ENCODE results near the gene EDDM13.

Gene EDDM13

GRCh38 chr19:56341948-56342347, 69.4 kb downstream of the EDDM13 start:
- H3K4me3 ChIP-seq (ENCODE audit: low read length, poor library complexity, severe bottlenecking), result no peak overlapping the region
- TF ChIP-seq EZH2phosphoT487 (IDR thresholded peaks at IDR 0.05; ENCODE audit: borderline replicate concordance) (no peak), CTCF (conservative IDR thresholded peaks at IDR 0.05; ENCODE audit: low read length) (no peak)
- no peaks in the 10 kb centered on the region for H4K20me1 ChIP-seq (ENCODE audit: insufficient read depth, low read length, poor library complexity, severe bottlenecking)
- H3K36me3 ChIP-seq (ENCODE audit: insufficient read depth, low read length), result no peaks in the 10 kb centered on the region
- H3K9me2 ChIP-seq (replicated peaks; ENCODE audit: low read depth, low read length), result no peaks in the 10 kb centered on the region
- peaks cover 12% of the 10 kb centered on the region; the same call in 1 of the 2 replicates for H3K9me3 ChIP-seq (ENCODE audit: insufficient read depth, low read depth, low read length)
- no peaks in the 10 kb centered on the region for H3F3A ChIP-seq (ENCODE audit: low read depth)
- H3K4me1 ChIP-seq (ENCODE audit: insufficient read depth, low read length, poor library complexity, severe bottlenecking), result no peaks in the 10 kb centered on the region
- no peak overlapping the region for H3K9ac ChIP-seq (ENCODE audit: low read depth, low read length, poor library complexity, severe bottlenecking)
- H2AFZ ChIP-seq (ENCODE audit: low read length), result no peak overlapping the region
- H3K27me3 ChIP-seq (ENCODE audit: insufficient read depth, low read length, poor library complexity, severe bottlenecking), result no peaks in the 10 kb centered on the region
- no peaks in the 10 kb centered on the region for H3K79me2 ChIP-seq (ENCODE audit: insufficient read depth, low read length)
- H3K4me2 ChIP-seq (ENCODE audit: low read depth, low read length, poor library complexity, severe bottlenecking), result no peak overlapping the region

GRCh38 chr19:56347163-56347778, 74.7 kb downstream of the EDDM13 start:
- no peaks in the 10 kb centered on the region for H4K20me1 ChIP-seq (ENCODE audit: insufficient read depth, low read length, poor library complexity, severe bottlenecking)
- H2AFZ ChIP-seq (ENCODE audit: low read length), result no peak overlapping the region
- no peaks in the 10 kb centered on the region for H3F3A ChIP-seq (ENCODE audit: low read depth)
- peaks cover 7% of the 10 kb centered on the region; the same call in 1 of the 2 replicates for H3K9me3 ChIP-seq (ENCODE audit: insufficient read depth, low read depth, low read length)
- no peaks in the 10 kb centered on the region for H3K27me3 ChIP-seq (ENCODE audit: insufficient read depth, low read length, poor library complexity, severe bottlenecking)
- no peaks in the 10 kb centered on the region for H3K9me2 ChIP-seq (replicated peaks; ENCODE audit: low read depth, low read length)
- H3K4me3 ChIP-seq (ENCODE audit: low read length, poor library complexity, severe bottlenecking), result no peak overlapping the region
- H3K4me2 ChIP-seq (ENCODE audit: low read depth, low read length, poor library complexity, severe bottlenecking), result no peak overlapping the region
- no peaks in the 10 kb centered on the region for H3K4me1 ChIP-seq (ENCODE audit: insufficient read depth, low read length, poor library complexity, severe bottlenecking)
- H3K9ac ChIP-seq (ENCODE audit: low read depth, low read length, poor library complexity, severe bottlenecking), result no peak overlapping the region
- TF ChIP-seq EZH2phosphoT487 (IDR thresholded peaks at IDR 0.05; ENCODE audit: borderline replicate concordance), result no peak
- TF ChIP-seq CTCF (conservative IDR thresholded peaks at IDR 0.05; ENCODE audit: low read length), result no peak
- H3K79me2 ChIP-seq (ENCODE audit: insufficient read depth, low read length), result no peaks in the 10 kb centered on the region
- no peaks in the 10 kb centered on the region for H3K36me3 ChIP-seq (ENCODE audit: insufficient read depth, low read length)

- H3K4me3 ChIP-seq (ENCODE audit: low read length, poor library complexity, severe bottlenecking), result no peak overlapping the region
- H3K4me2 ChIP-seq (ENCODE audit: low read depth, low read length, poor library complexity, severe bottlenecking), result no peak overlapping the region
- H4K20me1 ChIP-seq (ENCODE audit: insufficient read depth, low read length, poor library complexity, severe bottlenecking), result no peaks in the 10 kb centered on the region
- no peaks in the 10 kb centered on the region for H3K9me2 ChIP-seq (replicated peaks; ENCODE audit: low read depth, low read length)
- H3K4me1 ChIP-seq (ENCODE audit: insufficient read depth, low read length, poor library complexity, severe bottlenecking), result no peaks in the 10 kb centered on the region
- H3K27me3 ChIP-seq (ENCODE audit: insufficient read depth, low read length, poor library complexity, severe bottlenecking), result no peaks in the 10 kb centered on the region
- H3K9ac ChIP-seq (ENCODE audit: low read depth, low read length, poor library complexity, severe bottlenecking), result no peak overlapping the region
- no peak for TF ChIP-seq EZH2phosphoT487 (IDR thresholded peaks at IDR 0.05; ENCODE audit: borderline replicate concordance)
- TF ChIP-seq CTCF (conservative IDR thresholded peaks at IDR 0.05; ENCODE audit: low read length), result peak; percentile 60
- H3K9me3 ChIP-seq (ENCODE audit: insufficient read depth, low read depth, low read length), result no peaks in the 10 kb centered on the region
- H3F3A ChIP-seq (ENCODE audit: low read depth), result no peaks in the 10 kb centered on the region
- H2AFZ ChIP-seq (ENCODE audit: low read length), result no peak overlapping the region
- no peaks in the 10 kb centered on the region for H3K36me3 ChIP-seq (ENCODE audit: insufficient read depth, low read length)
- H3K79me2 ChIP-seq (ENCODE audit: insufficient read depth, low read length), result no peaks in the 10 kb centered on the region
Observed at GRCh38 chr19:56348289-56348877, 75.8 kb downstream of the EDDM13 start.
